GM12878 (cell line): ENCODE measurements around the gene DENND1B. TPM values are rescaled to one million over a fixed set of nuclear protein-coding genes. Genes with fewer than 3 reads are reported as not detected.

ENCODE experiments used
- ATAC-seq: fragments of 200-7000 bp; cut with Tn5 transposase; 3 replicates; pipeline ENCODE4 v1.9.1; 2020; ENCODE audit warnings: mild to moderate bottlenecking, moderate library complexity
- BruUV-seq: library from RNA; stranded (reverse); fragments of 400-500 nt; replicated peaks from 2 replicates; lab custom pipeline; 2021; lab: Mats Ljungman, UMichigan
- CTCF ChIA-PET: fragments of 300-600 bp; sonication (Branson Sonifier 250); formaldehyde crosslinking; extraction: SDS; loops from one replicate; lab custom pipeline; 2021; ENCODE audit warnings: inconsistent platforms; lab: Yijun Ruan, JAX
- POLR2A ChIA-PET: fragments of 350-600 bp; formaldehyde crosslinking; extraction: SDS; loops from one replicate; lab custom pipeline; 2021; ENCODE audit warnings: inconsistent platforms; lab: Charles Lee
- RAD21 ChIA-PET: fragments of 300-600 bp; sonication (Branson Sonifier 250); formaldehyde crosslinking; loops from one replicate; lab custom pipeline; 2023; ENCODE audit warnings: antibody characterized with exemption; ENCODE audit not compliant: unreplicated experiment; lab: Charles Lee
- SMC1A ChIA-PET: fragments of 300-600 bp; sonication (Branson Sonifier 250); formaldehyde crosslinking; loops from one replicate; lab custom pipeline; 2023; ENCODE audit not compliant: unreplicated experiment, uncharacterized antibody; lab: Charles Lee
- DNase-seq: peaks from one replicate; pipeline ENCODE4 v3.0.0-alpha.2; 2011; ENCODE audit warnings: low read depth, low spot score
- FAIRE-seq: peaks from 3 replicates; lab custom pipeline; 2011; peaks lifted over from hg19 to GRCh38; lab: Jason Lieb, UNC
- H2AFZ ChIP-seq: 2 replicates; pipeline ENCODE4 v1.6.0; 2011; ENCODE audit warnings: low read depth, low read length, control low read depth; ENCODE audit not compliant: control insufficient read depth
- H3K27ac ChIP-seq: 2 replicates; pipeline ENCODE4 v1.5.1; 2011; ENCODE audit warnings: control low read depth; ENCODE audit not compliant: control insufficient read depth, insufficient read depth
- H3K27me3 ChIP-seq, 2 experiments: replicated peaks in 1 of 2; 2 replicates each; pipeline versions ENCODE4 v1.6.0 to v1.6.1; 2011; ENCODE audit warnings: low read length in 1 of 2; ENCODE audit not compliant: control insufficient read depth in 2 of 2, insufficient read depth in 2 of 2
- H3K36me3 ChIP-seq, 2 experiments: 2 replicates each; pipeline ENCODE4 v1.5.1; 2011; ENCODE audit warnings: low read length in 1 of 2; ENCODE audit not compliant: control insufficient read depth in 2 of 2, insufficient read depth in 2 of 2
- H3K4me1 ChIP-seq: 2 replicates; pipeline ENCODE4 v1.6.1; 2011; ENCODE audit warnings: mild to moderate bottlenecking, low read length, moderate library complexity, mixed read lengths; ENCODE audit not compliant: control insufficient read depth, insufficient read depth
- H3K4me2 ChIP-seq: 2 replicates; pipeline ENCODE4 v1.6.0; 2011; ENCODE audit warnings: control low read depth; ENCODE audit not compliant: control insufficient read depth, insufficient read depth
- H3K4me3 ChIP-seq: fragments of 200-600 bp; sonication (generic); 2 replicates; pipeline ENCODE4 v1.5.1; 2016
- H3K79me2 ChIP-seq: 2 replicates; pipeline ENCODE4 v1.6.0; 2011; ENCODE audit warnings: low read length; ENCODE audit not compliant: control insufficient read depth, insufficient read depth
- H3K9ac ChIP-seq: 2 replicates; pipeline ENCODE4 v1.8.0; 2011; ENCODE audit warnings: low read length, control low read depth, mixed read lengths; ENCODE audit not compliant: control insufficient read depth, insufficient read depth
- H3K9me3 ChIP-seq: replicated peaks from 3 replicates; pipeline ENCODE4 v1.5.1; 2011; ENCODE audit warnings: mild to moderate bottlenecking, low read length; ENCODE audit not compliant: control insufficient read depth, insufficient read depth
- H4K20me1 ChIP-seq: 2 replicates; pipeline ENCODE4 v1.6.0; 2011; ENCODE audit not compliant: control insufficient read depth, insufficient read depth
- ASH2L ChIP-seq: fragments of 300-600, 200-600 bp; sonication (generic); IDR thresholded peaks from 2 replicates; pipeline ENCODE4 v1.6.1; 2017; ENCODE audit warnings: low read depth, mild to moderate bottlenecking, borderline replicate concordance
- BCL3 ChIP-seq: IDR thresholded peaks from 2 replicates; pipeline ENCODE4 v1.6.1; 2011; ENCODE audit warnings: borderline replicate concordance, low read depth, mild to moderate bottlenecking, moderate library complexity, low read length; ENCODE audit not compliant: insufficient read depth, poor library complexity, severe bottlenecking
- CHD1 ChIP-seq: IDR thresholded peaks from 2 replicates; pipeline ENCODE4 v1.6.1; 2012; ENCODE audit warnings: low read depth, low read length, improper control_type of control experiment
- DPF2 ChIP-seq: fragments of 450-650 bp; IDR thresholded peaks from 2 replicates; pipeline ENCODE4 v1.6.1; 2017; ENCODE audit warnings: mild to moderate bottlenecking
- EED ChIP-seq: sonication (generic); IDR thresholded peaks from 2 replicates; pipeline ENCODE4 v1.6.1; 2016; ENCODE audit warnings: antibody characterized with exemption, low read depth
- ETV6 ChIP-seq, 2 experiments: fragments of 450-650 bp in 1 of 2; IDR thresholded peaks in 1 of 2; conservative IDR thresholded peaks in 1 of 2; 2 replicates each; pipeline ENCODE4 v1.6.1; 2014; ENCODE audit warnings: antibody characterized with exemption in 1 of 2, borderline replicate concordance in 1 of 2, low read depth in 1 of 2, mild to moderate bottlenecking in 1 of 2, moderate library complexity in 1 of 2
- GABPA ChIP-seq: IDR thresholded peaks from 2 replicates; pipeline ENCODE4 v1.6.1; 2014; ENCODE audit warnings: antibody characterized with exemption, low read depth, mild to moderate bottlenecking, inconsistent platforms
- MYC ChIP-seq: IDR thresholded peaks from 2 replicates; pipeline ENCODE4 v1.6.1; 2011; ENCODE audit warnings: mild to moderate bottlenecking, low read length, moderate library complexity, inconsistent platforms; ENCODE audit not compliant: insufficient read depth, insufficient replicate concordance, insufficient read length, severe bottlenecking
- RELA ChIP-seq: fragments of 450-650 bp; IDR thresholded peaks from 2 replicates; pipeline ENCODE4 v1.8.0; 2014; ENCODE audit warnings: borderline replicate concordance; ENCODE audit not compliant: partially characterized antibody
- RUNX3 ChIP-seq: IDR thresholded peaks from 2 replicates; pipeline ENCODE4 v1.6.1; 2012; ENCODE audit warnings: low read length, inconsistent platforms
- ZZZ3 ChIP-seq: IDR thresholded peaks from 2 replicates; pipeline ENCODE4 v1.6.1; 2011; ENCODE audit warnings: low read depth; ENCODE audit not compliant: control insufficient read depth, insufficient read length
- WGBS: methylation state at CpG from one replicate; pipeline ENCODE4 v1.1.6; 2016; ENCODE audit warnings: low lambda C conversion rate; ENCODE audit not compliant: insufficient replicate concordance, insufficient coverage; ENCODE audit errors: missing lambda C conversion rate; 5-methylcytosine and 5-hydroxymethylcytosine counted together
- in situ Hi-C: fragments of 300-500 bp; cut with MboI; formaldehyde crosslinking; loops from 9 replicates; pipeline ENCODE4 v1.14.3; 2018; ENCODE audit warnings: mixed read lengths
- intact Hi-C: fragments of 100-400 bp; cut with micrococcal nuclease; formaldehyde crosslinking; loops from one replicate; pipeline ENCODE4 v1.14.2; 2022; ENCODE audit not compliant: unreplicated experiment
- polyA plus RNA-seq, 11 experiments: library from polyadenylated mRNA; depleted of rRNA in 4 of 11; unstranded in 6 of 11; stranded (reverse) in 5 of 11; fragments of >200 nt; fragmentation: Nextera tagmentation in 4 of 11; fragmentation: Illumina TruSeq in 1 of 11; extraction: Ambion mirVana in 4 of 11; extraction: Trizol in 1 of 11; gene quantifications; 1 replicate in 1 of 11; 2 replicates in 10 of 11; pipeline versions ENCODE4 v1.2.1 to v1.2.3, GENCODE V29; 2011 to 2016; ENCODE audit warnings: inconsistent platforms in 2 of 11, missing spikeins in 2 of 11, low read depth in 1 of 11
- total RNA-seq, 4 experiments: library from RNA; depleted of rRNA in 3 of 4; stranded (reverse); fragments of >200 nt in 3 of 4; fragmentation: Illumina TruSeq in 1 of 4; extraction: Trizol in 1 of 4; gene quantifications; 2 replicates each; pipeline versions ENCODE4 v1.2.1 to v1.2.3, GENCODE V29; 2013 to 2021
- TF ChIP-seq, protein P1 (sequence below), 3 experiments: IDR thresholded peaks in 2 of 3; conservative IDR thresholded peaks in 1 of 3; 2 replicates each; pipeline ENCODE4 v1.5.1; 2011; ENCODE audit warnings: low read depth in 3 of 3, low read length in 3 of 3, mild to moderate bottlenecking in 3 of 3, control low read depth in 2 of 3, moderate library complexity in 2 of 3, inconsistent platforms in 1 of 3, mixed read lengths in 1 of 3; ENCODE audit not compliant: control insufficient read depth in 2 of 3, insufficient read depth in 1 of 3; ENCODE audit errors: extremely low read depth in 1 of 3

DENND1B gene
- total and polyA plus RNA-seq, 10 of the 15 experiments (the other 5 are each of a cell fraction or from before 2014, with no cell fraction given): 1.7 to 10.7 (median 8.0) TPM

- CTCF ChIA-PET: no interaction called here
- ATAC-seq: no peak
- Histone ChIP-seq H3K79me2 (no peaks in the 10 kb centered on the region), H3K4me3 (no peak overlapping the region), H4K20me1 (no peaks in the 10 kb centered on the region), H3K4me1 (no peaks in the 10 kb centered on the region), H3K9ac (no peak overlapping the region), H2AFZ (no peak overlapping the region), H3K27ac (no peak overlapping the region), H3K27me3 (no peaks in the 10 kb centered on the region)
- intact Hi-C loops (no loop called here), in situ Hi-C loops (no loop called here)
- 6% methylated on average over 7 of the region's 7 CpGs for WGBS
- no peak for FAIRE-seq
- SMC1A ChIA-PET: no interaction called here
- TF ChIP-seq RUNX3 (no peak), CHD1 (no peak), ETV6 (conservative IDR thresholded peaks at IDR 0.05 in 1 of 2, IDR thresholded peaks at IDR 0.05 in 1 of 2; ENCODE audit: borderline replicate concordance in 1 of 2, low read depth in 1 of 2) (no peak), RELA (no peak), DPF2 (no peak)
- TF ChIP-seq, all 136 proteins: peak for 0
- Histone ChIP-seq H3K9me3 (no peaks in the 10 kb centered on the region), H3K4me2 (no peak overlapping the region), H3K36me3 (no peaks in the 10 kb centered on the region)
- ChIA-PET RAD21 (no interaction called here), POLR2A (interaction anchor here (0.6 kb wide), 1 partner anchor 10 kb away, joined by 3 read pairs; no protein-coding TSS in a partner anchor)
- BruUV-seq: no TSS peak
- DNase-seq: no peak
These were observed 305.6 kb downstream of the DENND1B start for GRCh38 chr1:197469620-197470210.

DNA sequence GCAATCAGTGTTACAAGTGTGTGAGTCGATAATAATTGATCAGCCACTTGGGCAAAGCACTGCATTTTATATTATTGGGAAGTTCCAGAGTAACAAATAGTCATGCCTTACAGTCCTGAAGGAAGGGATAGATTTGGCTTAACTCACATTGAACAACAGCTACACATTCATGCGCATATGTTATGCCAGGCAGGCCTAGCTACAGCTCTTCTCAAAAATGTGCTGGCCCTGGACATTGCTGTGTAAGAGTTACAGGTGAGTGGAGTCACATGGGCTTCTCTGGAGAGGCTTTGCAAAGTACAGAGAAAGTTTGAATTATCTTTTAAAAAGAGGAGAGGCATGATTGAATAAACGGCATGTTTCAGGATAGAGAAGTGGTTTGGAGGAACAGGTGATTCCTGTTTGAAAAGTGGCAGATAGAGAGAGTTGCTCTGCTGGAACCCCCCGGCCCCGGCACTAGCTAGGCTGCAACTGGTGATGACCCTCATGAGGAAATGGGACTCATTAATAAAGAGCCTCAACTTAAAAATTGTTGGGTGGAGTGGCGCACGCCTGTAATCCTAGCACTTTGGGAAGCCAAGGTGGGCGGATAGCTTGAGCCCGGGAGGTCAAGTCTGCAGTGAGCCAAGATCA, 306.6 kb downstream of the DENND1B start:
- SMC1A ChIA-PET: no interaction called here
- Histone ChIP-seq H3K4me3 (no peak overlapping the region), H4K20me1 (no peaks in the 10 kb centered on the region), H3K36me3 (no peaks in the 10 kb centered on the region), H3K27ac (no peak overlapping the region), H3K9ac (no peak overlapping the region), H3K79me2 (no peaks in the 10 kb centered on the region), H3K27me3 (no peaks in the 10 kb centered on the region), H3K4me1 (no peaks in the 10 kb centered on the region), H2AFZ (no peak overlapping the region), H3K4me2 (no peak overlapping the region), H3K9me3 (no peaks in the 10 kb centered on the region)
- RAD21 ChIA-PET: interaction anchor here (0.6 kb wide), 1 partner anchor 17 kb away, joined by 4 read pairs; no protein-coding TSS in a partner anchor
- intact Hi-C loops (no loop called here), in situ Hi-C loops (no loop called here)
- no peak for FAIRE-seq
- no TSS peak for BruUV-seq
- CTCF ChIA-PET: no interaction called here
- DNase-seq: no peak
- no peak for ATAC-seq
- WGBS: 41% methylated on average over 9 of the region's 9 CpGs
- POLR2A ChIA-PET: no interaction called here
- no peak for TF ChIP-seq ZZZ3
- no peak for TF ChIP-seq BCL3
- no peak for TF ChIP-seq EED
- TF ChIP-seq MYC: no peak
- no peak for TF ChIP-seq GABPA
- no peak for TF ChIP-seq ASH2L
- TF ChIP-seq, protein P1, sequence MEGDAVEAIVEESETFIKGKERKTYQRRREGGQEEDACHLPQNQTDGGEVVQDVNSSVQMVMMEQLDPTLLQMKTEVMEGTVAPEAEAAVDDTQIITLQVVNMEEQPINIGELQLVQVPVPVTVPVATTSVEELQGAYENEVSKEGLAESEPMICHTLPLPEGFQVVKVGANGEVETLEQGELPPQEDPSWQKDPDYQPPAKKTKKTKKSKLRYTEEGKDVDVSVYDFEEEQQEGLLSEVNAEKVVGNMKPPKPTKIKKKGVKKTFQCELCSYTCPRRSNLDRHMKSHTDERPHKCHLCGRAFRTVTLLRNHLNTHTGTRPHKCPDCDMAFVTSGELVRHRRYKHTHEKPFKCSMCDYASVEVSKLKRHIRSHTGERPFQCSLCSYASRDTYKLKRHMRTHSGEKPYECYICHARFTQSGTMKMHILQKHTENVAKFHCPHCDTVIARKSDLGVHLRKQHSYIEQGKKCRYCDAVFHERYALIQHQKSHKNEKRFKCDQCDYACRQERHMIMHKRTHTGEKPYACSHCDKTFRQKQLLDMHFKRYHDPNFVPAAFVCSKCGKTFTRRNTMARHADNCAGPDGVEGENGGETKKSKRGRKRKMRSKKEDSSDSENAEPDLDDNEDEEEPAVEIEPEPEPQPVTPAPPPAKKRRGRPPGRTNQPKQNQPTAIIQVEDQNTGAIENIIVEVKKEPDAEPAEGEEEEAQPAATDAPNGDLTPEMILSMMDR (IDR thresholded peaks at IDR 0.05 in 2 of 3, conservative IDR thresholded peaks at IDR 0.05 in 1 of 3; ENCODE audit: control insufficient read depth in 2 of 3, extremely low read depth in 1 of 3, insufficient read depth in 1 of 3, low read depth in 3 of 3, low read length in 3 of 3): no peak
